ENCODE results near the gene ZNF532.

DNA sequence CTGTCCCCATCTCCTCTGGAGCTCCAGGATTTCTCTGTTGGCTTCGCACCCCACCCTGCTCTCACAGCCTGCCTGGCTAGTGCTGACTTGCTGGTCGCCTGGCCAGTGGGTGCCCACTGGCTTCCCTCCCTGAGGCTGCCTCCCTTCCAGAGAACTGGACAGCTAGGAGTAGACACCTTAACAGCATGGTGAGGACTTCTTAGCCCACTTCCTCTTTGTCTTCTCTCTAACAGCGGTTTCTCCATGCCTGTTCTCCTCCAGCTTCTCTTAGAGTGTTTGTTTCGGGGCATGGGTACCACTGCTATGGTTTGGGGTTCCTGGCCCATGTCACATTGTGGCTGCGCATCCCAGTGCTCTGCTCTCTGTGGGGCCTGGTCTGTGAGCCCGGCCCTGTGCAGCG lies 37.1 kb downstream of the ZNF532 start:
- TF ChIP-seq, protein P1, sequence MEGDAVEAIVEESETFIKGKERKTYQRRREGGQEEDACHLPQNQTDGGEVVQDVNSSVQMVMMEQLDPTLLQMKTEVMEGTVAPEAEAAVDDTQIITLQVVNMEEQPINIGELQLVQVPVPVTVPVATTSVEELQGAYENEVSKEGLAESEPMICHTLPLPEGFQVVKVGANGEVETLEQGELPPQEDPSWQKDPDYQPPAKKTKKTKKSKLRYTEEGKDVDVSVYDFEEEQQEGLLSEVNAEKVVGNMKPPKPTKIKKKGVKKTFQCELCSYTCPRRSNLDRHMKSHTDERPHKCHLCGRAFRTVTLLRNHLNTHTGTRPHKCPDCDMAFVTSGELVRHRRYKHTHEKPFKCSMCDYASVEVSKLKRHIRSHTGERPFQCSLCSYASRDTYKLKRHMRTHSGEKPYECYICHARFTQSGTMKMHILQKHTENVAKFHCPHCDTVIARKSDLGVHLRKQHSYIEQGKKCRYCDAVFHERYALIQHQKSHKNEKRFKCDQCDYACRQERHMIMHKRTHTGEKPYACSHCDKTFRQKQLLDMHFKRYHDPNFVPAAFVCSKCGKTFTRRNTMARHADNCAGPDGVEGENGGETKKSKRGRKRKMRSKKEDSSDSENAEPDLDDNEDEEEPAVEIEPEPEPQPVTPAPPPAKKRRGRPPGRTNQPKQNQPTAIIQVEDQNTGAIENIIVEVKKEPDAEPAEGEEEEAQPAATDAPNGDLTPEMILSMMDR (IDR thresholded peaks at IDR 0.05; ENCODE audit: insufficient read depth, low read length) = no peak
- TF ChIP-seq GABPA (IDR thresholded peaks at IDR 0.05; ENCODE audit: low read depth) (no peak), POLR2AphosphoS5 (IDR thresholded peaks at IDR 0.05; ENCODE audit: low read depth) (no peak), SPI1 (IDR thresholded peaks at IDR 0.05; ENCODE audit: borderline replicate concordance, low read depth) (peak; percentile 70)
- TF ChIP-seq, protein P2, sequence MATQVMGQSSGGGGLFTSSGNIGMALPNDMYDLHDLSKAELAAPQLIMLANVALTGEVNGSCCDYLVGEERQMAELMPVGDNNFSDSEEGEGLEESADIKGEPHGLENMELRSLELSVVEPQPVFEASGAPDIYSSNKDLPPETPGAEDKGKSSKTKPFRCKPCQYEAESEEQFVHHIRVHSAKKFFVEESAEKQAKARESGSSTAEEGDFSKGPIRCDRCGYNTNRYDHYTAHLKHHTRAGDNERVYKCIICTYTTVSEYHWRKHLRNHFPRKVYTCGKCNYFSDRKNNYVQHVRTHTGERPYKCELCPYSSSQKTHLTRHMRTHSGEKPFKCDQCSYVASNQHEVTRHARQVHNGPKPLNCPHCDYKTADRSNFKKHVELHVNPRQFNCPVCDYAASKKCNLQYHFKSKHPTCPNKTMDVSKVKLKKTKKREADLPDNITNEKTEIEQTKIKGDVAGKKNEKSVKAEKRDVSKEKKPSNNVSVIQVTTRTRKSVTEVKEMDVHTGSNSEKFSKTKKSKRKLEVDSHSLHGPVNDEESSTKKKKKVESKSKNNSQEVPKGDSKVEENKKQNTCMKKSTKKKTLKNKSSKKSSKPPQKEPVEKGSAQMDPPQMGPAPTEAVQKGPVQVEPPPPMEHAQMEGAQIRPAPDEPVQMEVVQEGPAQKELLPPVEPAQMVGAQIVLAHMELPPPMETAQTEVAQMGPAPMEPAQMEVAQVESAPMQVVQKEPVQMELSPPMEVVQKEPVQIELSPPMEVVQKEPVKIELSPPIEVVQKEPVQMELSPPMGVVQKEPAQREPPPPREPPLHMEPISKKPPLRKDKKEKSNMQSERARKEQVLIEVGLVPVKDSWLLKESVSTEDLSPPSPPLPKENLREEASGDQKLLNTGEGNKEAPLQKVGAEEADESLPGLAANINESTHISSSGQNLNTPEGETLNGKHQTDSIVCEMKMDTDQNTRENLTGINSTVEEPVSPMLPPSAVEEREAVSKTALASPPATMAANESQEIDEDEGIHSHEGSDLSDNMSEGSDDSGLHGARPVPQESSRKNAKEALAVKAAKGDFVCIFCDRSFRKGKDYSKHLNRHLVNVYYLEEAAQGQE (IDR thresholded peaks at IDR 0.05; ENCODE audit: insufficient replicate concordance, low read depth) = no peak

All from HL-60 (cell line).